GM20000 (cell line): ENCODE data around the gene TIPRL.

Experiments used
- DNase-seq: peaks from one replicate; pipeline ENCODE4 v3.0.0; 2012; ENCODE audit warnings: low spot score
- TF ChIP-seq, protein P1 (sequence below): IDR thresholded peaks from 2 replicates; pipeline ENCODE4 v1.5.1; 2012; ENCODE audit warnings: mild to moderate bottlenecking, control low read depth; ENCODE audit errors: extremely low read depth, missing control alignments

Gene TIPRL

DNA sequence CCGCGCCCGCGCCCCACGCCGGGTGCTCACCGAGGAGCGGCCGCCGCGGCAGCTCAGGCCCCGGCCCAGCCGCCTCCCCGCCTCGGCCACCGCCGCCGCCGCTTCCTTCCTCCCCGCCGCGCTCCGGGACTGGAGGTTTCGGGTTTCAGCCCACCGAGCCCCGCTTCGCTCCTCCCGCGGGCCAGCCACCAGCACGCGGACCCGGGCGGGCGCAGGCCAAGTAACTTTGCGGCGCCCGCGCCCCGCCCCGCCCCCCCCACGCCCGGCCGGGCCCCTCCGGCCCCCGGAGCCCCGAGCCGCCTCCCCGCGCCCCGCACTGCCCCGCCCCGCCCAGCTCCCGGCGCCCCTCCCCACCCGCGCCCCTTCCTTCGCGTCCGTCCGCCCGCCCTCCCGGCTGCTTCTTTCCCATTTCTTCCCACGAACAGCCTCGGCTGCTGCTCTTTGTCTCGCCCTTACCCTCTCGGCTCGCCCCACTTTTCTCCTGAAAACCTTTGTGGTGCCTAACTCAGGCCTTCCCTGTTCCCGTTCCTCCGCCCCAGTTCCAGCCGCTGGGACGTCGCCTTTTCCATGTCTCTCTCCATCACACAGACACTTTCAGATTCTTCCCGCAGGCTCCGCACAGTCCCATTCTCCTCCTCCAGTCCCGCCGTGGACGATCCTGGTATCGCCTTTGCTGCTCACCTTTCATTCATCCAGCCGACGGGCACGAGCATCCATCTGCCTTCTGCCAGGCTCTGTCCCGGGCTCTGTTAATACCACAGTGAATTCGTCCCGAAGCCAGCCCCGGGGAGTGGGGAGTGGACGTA is 41.9 kb upstream of the TIPRL start, which contains the start of gene GPR161:
GPR161 (minus strand) TSS at position 222 of the 806 bp plus-strand sequence. CDS start 32,080 bp downstream, outside the sequence.
- peak; percentile 69 for DNase-seq

DNA sequence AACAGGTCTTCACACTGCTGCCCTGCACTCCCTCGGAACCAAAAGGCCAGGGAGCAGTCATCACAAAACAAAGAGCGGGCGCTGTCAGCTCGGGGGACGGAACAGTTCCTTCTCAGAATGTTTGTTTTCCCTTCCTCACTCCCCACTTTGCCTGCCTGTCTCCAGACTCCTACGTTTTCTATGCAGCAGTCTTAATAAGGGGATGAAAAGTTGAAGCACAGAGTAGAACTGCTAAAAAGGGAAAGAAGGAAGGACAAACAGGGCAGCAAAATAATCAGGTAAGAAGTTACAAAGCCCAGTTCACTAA is 41.3 kb upstream of the TIPRL start:
- DNase-seq: no peak
- TF ChIP-seq, protein P1, sequence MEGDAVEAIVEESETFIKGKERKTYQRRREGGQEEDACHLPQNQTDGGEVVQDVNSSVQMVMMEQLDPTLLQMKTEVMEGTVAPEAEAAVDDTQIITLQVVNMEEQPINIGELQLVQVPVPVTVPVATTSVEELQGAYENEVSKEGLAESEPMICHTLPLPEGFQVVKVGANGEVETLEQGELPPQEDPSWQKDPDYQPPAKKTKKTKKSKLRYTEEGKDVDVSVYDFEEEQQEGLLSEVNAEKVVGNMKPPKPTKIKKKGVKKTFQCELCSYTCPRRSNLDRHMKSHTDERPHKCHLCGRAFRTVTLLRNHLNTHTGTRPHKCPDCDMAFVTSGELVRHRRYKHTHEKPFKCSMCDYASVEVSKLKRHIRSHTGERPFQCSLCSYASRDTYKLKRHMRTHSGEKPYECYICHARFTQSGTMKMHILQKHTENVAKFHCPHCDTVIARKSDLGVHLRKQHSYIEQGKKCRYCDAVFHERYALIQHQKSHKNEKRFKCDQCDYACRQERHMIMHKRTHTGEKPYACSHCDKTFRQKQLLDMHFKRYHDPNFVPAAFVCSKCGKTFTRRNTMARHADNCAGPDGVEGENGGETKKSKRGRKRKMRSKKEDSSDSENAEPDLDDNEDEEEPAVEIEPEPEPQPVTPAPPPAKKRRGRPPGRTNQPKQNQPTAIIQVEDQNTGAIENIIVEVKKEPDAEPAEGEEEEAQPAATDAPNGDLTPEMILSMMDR: no peak

More for the DNA sequence above, 41.9 kb upstream of the TIPRL start, which contains the start of gene GPR161:
- TF ChIP-seq, protein P1: no peak

DNA sequence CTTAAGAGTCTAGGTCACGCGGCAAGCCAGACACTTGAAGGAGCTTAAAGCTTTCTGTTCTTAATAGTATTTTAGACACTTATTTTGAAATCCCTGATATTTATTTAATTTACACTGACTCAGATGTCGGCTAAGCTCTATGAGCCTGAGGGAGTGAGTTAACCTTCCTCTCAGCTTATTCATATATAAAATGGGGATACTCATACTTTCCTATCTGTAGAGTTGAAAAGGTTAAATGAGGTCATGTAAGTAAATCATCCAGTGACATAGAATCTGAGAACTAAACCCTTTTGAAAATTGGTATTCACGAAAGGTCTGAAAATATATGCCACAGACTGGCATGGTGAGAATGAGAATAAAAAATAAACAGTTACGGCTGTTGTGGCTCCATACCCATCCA is 40.6 kb upstream of the TIPRL start:
- TF ChIP-seq, protein P1: no peak
- DNase-seq: no peak

DNA sequence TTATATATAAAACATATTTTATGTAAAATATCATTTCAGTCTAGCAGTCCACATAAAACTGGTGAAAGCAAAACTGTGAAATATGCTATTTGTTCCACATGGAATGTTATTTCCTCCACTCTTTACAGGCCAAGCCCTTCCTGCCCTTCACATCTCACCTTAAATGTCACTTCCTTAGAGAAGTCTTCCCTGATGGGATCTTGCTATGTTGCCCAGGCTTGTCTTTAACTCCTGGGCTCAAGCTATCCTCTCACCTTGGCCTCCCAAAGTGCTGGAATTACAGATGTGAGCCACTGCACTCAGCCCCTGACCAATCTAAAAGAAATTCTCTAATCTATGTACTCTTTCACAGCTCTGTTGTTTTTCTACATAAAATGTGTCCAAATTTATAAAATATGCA is 39.7 kb upstream of the TIPRL start:
- no peak for DNase-seq
- TF ChIP-seq, protein P1: no peak

DNA sequence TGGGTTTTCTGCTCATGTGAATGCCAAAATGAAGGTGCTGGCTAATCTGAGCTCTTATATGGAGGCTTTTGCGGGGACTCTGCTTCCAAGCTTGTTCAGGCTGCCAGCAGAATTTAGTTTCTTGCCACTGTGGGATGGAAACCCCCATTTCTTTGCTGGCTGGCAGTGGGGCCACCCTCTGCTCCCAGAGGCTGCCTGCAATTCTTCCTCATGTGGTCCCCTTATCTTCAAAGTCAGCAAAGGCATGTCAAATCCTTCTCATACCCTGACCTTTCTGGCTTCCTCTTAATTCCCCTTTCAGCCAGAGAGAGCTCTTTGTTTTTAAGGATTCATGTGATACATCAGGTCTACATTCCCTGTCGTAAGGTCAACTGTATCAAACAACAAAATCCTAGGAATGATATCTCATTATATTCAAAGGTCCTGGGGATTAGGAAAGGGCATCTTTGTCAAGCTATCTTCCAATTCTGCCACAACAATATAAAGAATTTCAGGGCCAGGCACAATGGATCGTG is 36.8 kb upstream of the TIPRL start:
- TF ChIP-seq, protein P1: no peak
- DNase-seq: no peak

DNA sequence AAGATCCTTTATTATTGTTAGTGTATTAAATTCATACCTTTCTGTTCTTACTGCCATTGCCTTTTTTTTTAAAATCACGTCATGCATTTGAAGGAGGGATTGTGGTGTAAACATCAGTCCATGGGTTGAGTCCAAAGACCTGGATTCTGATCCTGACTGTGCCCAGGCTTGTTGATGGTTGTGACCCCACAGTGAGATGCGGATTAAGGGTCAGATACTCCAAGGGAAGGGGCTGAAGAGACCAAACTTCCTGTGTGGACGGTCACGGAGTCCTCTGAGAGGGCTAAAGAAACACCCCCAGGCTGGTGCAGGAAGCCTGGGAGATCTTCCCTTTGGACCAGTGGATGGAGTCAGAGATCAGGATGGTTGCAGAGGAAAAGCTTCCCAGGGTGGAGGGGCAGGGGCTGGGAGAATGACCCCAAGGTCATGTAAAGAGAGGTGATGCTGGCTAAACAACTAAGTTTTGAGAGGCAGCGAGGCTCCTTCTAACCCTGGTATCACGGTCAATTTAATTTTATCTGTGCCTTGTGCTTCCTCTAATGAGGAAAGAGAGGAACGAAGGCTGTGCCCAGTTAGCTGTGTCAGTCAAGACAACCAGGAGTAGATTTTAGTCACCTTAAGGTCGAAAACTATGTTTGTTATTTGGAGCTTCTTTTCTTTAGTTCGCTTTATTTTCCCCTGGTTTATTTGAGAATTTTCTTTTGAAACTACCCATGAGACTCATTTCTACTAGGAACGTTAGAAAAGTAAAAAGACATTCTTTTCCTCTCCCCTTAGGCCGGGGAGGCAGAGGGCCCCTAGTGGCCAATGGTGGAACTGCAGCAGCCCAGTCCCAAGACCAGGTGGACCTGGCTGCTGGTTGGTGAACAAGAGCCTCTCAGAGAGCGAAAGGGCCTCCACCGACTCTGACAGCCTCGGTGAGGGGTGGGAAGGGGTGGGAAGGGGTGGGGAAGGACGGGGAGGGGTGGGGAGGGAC is 33.3 kb upstream of the TIPRL start:
- peak; percentile 91 for DNase-seq
- TF ChIP-seq, protein P1: peak; percentile 100
